GM12878 (cell line): ENCODE data around the gene NXPE4. TPM values are rescaled to one million over a fixed set of nuclear protein-coding genes. Genes with fewer than 3 reads are reported as not detected.
A peak's percentile ranks its signal among the peaks of the same experiment; 100 is the strongest.

Experiments
- BCL11A ChIP-seq: IDR thresholded peaks from 2 replicates; pipeline ENCODE4 v1.6.1; 2011; ENCODE audit warnings: low read depth, low read length
- EED ChIP-seq: sonication (generic); IDR thresholded peaks from 2 replicates; pipeline ENCODE4 v1.6.1; 2016; ENCODE audit warnings: antibody characterized with exemption, low read depth
- EGR1 ChIP-seq, 2 experiments: IDR thresholded peaks; 1 replicate in 1 of 2; 2 replicates in 1 of 2; pipeline ENCODE4 v1.6.1; 2011 to 2012; ENCODE audit warnings: low read depth in 2 of 2, low read length in 2 of 2, borderline replicate concordance in 1 of 2, mild to moderate bottlenecking in 1 of 2, moderate library complexity in 1 of 2
- MTA2 ChIP-seq: fragments of 450-650 bp; IDR thresholded peaks from 2 replicates; pipeline ENCODE4 v1.6.1; 2016; ENCODE audit warnings: low read depth, mild to moderate bottlenecking, moderate library complexity
- MTA3 ChIP-seq: IDR thresholded peaks from 2 replicates; pipeline ENCODE4 v1.6.1; 2012; ENCODE audit warnings: low read length, inconsistent platforms, borderline replicate concordance
- POLR2A ChIP-seq: IDR thresholded peaks from 2 replicates; pipeline ENCODE4 v1.6.1; 2011; ENCODE audit warnings: low read depth, mild to moderate bottlenecking, low read length
- REST ChIP-seq: IDR thresholded peaks from 2 replicates; pipeline ENCODE4 v1.6.1; 2012; ENCODE audit warnings: mild to moderate bottlenecking, low read depth, low read length
- ZBTB11 ChIP-seq: fragments of 450-650 bp; formaldehyde crosslinking; IDR thresholded peaks from 2 replicates; pipeline ENCODE4 v1.5.0; 2022; ENCODE audit warnings: mild to moderate bottlenecking, missing genetic modification characterization
- ZNF217 ChIP-seq: fragments of 450-650 bp; IDR thresholded peaks from 2 replicates; pipeline ENCODE4 v1.6.1; 2017; ENCODE audit warnings: antibody characterized with exemption, mild to moderate bottlenecking
- ZSCAN29 ChIP-seq: fragments of 450-650 bp; IDR thresholded peaks from 2 replicates; pipeline ENCODE4 v1.6.1; 2017; ENCODE audit warnings: mild to moderate bottlenecking, moderate library complexity
- polyA plus RNA-seq, 11 experiments: library from polyadenylated mRNA; depleted of rRNA in 4 of 11; unstranded in 6 of 11; stranded (reverse) in 5 of 11; fragments of >200 nt; fragmentation: Nextera tagmentation in 4 of 11; fragmentation: Illumina TruSeq in 1 of 11; extraction: Ambion mirVana in 4 of 11; extraction: Trizol in 1 of 11; gene quantifications; 1 replicate in 1 of 11; 2 replicates in 10 of 11; pipeline versions ENCODE4 v1.2.1 to v1.2.3, GENCODE V29; 2011 to 2016; ENCODE audit warnings: inconsistent platforms in 2 of 11, missing spikeins in 2 of 11, low read depth in 1 of 11
- total RNA-seq, 4 experiments: library from RNA; depleted of rRNA in 3 of 4; stranded (reverse); fragments of >200 nt in 3 of 4; fragmentation: Illumina TruSeq in 1 of 4; extraction: Trizol in 1 of 4; gene quantifications; 2 replicates each; pipeline versions ENCODE4 v1.2.1 to v1.2.3, GENCODE V29; 2013 to 2021
- TF ChIP-seq, protein P1 (sequence below): fragments of 450-650 bp; IDR thresholded peaks from 2 replicates; pipeline ENCODE4 v1.6.1; 2018; ENCODE audit warnings: mild to moderate bottlenecking, low read depth, moderate library complexity; ENCODE audit not compliant: partially characterized antibody
- TF ChIP-seq, protein P2 (sequence below): fragments of 450-650 bp; formaldehyde crosslinking; IDR thresholded peaks from 2 replicates; pipeline ENCODE4 v1.4.0; 2022; ENCODE audit warnings: mild to moderate bottlenecking, moderate library complexity
- TF ChIP-seq, protein P3 (sequence below): fragments of 450-650 bp; IDR thresholded peaks from 2 replicates; pipeline ENCODE4 v1.6.1; 2016; ENCODE audit warnings: mild to moderate bottlenecking
- TF ChIP-seq, protein P4 (sequence below): IDR thresholded peaks from 2 replicates; pipeline ENCODE4 v1.6.1; 2011; ENCODE audit warnings: mild to moderate bottlenecking, low read depth, low read length, moderate library complexity; ENCODE audit not compliant: insufficient replicate concordance

NXPE4 gene
- total and polyA plus RNA-seq, 10 of the 15 experiments (the other 5 are each of a cell fraction or from before 2014, with no cell fraction given): not detected

GRCh38 chr11:114609429-114609828 is 13.8 kb upstream of the NXPE4 start (continued):
- TF ChIP-seq ZBTB11 (CRISPR knock-in tag) (no peak; the same call in 1 of the 2 replicates), BCL11A (no peak), MTA3 (no peak), EGR1 (IDR thresholded peaks at IDR 0.05; ENCODE audit: borderline replicate concordance in 1 of 2, low read depth in 2 of 2, low read length in 2 of 2) (no peak), EED (no peak), POLR2A (no peak), MTA2 (no peak), ZSCAN29 (peak; percentile 4; the same call in 1 of the 2 replicates), ZNF217 (peak; percentile 70), REST (0 out of 2 replicates have a peak, but pooled peaks have one; percentile 21)
- TF ChIP-seq, protein P1, sequence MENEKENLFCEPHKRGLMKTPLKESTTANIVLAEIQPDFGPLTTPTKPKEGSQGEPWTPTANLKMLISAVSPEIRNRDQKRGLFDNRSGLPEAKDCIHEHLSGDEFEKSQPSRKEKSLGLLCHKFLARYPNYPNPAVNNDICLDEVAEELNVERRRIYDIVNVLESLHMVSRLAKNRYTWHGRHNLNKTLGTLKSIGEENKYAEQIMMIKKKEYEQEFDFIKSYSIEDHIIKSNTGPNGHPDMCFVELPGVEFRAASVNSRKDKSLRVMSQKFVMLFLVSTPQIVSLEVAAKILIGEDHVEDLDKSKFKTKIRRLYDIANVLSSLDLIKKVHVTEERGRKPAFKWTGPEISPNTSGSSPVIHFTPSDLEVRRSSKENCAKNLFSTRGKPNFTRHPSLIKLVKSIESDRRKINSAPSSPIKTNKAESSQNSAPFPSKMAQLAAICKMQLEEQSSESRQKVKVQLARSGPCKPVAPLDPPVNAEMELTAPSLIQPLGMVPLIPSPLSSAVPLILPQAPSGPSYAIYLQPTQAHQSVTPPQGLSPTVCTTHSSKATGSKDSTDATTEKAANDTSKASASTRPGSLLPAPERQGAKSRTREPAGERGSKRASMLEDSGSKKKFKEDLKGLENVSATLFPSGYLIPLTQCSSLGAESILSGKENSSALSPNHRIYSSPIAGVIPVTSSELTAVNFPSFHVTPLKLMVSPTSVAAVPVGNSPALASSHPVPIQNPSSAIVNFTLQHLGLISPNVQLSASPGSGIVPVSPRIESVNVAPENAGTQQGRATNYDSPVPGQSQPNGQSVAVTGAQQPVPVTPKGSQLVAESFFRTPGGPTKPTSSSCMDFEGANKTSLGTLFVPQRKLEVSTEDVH: no peak
- TF ChIP-seq, protein P2, sequence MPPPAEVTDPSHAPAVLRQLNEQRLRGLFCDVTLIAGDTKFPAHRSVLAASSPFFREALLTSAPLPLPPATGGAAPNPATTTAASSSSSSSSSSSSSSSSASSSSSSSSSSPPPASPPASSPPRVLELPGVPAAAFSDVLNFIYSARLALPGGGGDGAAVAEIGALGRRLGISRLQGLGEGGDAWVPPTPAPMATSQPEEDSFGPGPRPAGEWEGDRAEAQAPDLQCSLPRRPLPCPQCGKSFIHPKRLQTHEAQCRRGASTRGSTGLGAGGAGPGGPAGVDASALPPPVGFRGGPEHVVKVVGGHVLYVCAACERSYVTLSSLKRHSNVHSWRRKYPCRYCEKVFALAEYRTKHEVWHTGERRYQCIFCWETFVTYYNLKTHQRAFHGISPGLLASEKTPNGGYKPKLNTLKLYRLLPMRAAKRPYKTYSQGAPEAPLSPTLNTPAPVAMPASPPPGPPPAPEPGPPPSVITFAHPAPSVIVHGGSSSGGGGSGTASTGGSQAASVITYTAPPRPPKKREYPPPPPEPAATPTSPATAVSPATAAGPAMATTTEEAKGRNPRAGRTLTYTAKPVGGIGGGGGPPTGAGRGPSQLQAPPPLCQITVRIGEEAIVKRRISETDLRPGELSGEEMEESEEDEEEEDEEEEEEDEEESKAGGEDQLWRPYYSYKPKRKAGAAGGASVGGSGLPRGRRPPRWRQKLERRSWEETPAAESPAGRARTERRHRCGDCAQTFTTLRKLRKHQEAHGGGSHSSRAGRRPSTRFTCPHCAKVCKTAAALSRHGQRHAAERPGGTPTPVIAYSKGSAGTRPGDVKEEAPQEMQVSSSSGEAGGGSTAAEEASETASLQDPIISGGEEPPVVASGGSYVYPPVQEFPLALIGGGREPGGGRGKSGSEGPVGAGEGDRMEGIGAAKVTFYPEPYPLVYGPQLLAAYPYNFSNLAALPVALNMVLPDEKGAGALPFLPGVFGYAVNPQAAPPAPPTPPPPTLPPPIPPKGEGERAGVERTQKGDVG (CRISPR knock-in tag): peak; percentile 83
- TF ChIP-seq, protein P3, sequence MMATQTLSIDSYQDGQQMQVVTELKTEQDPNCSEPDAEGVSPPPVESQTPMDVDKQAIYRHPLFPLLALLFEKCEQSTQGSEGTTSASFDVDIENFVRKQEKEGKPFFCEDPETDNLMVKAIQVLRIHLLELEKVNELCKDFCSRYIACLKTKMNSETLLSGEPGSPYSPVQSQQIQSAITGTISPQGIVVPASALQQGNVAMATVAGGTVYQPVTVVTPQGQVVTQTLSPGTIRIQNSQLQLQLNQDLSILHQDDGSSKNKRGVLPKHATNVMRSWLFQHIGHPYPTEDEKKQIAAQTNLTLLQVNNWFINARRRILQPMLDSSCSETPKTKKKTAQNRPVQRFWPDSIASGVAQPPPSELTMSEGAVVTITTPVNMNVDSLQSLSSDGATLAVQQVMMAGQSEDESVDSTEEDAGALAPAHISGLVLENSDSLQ: no peak
- TF ChIP-seq, protein P4, sequence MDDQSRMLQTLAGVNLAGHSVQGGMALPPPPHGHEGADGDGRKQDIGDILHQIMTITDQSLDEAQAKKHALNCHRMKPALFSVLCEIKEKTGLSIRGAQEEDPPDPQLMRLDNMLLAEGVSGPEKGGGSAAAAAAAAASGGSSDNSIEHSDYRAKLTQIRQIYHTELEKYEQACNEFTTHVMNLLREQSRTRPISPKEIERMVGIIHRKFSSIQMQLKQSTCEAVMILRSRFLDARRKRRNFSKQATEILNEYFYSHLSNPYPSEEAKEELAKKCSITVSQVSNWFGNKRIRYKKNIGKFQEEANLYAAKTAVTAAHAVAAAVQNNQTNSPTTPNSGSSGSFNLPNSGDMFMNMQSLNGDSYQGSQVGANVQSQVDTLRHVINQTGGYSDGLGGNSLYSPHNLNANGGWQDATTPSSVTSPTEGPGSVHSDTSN: no peak
